Endodermal cell (in vitro differentiated cells): Measurements from ENCODE around the gene CLEC1A. TPM values are rescaled to one million over a fixed set of nuclear protein-coding genes. Genes with fewer than 3 reads are reported as not detected.

Source experiments
- DNase-seq: peaks from one replicate; pipeline ENCODE4 v3.0.0-alpha.2; 2017
- H3K27ac ChIP-seq: 2 replicates; pipeline ENCODE4 v1.5.1; 2013; ENCODE audit warnings: mild to moderate bottlenecking, low read depth, low read length, moderate library complexity
- H3K27me3 ChIP-seq: 2 replicates; pipeline ENCODE4 v1.6.1; 2013; ENCODE audit warnings: mild to moderate bottlenecking, low read length, moderate library complexity; ENCODE audit not compliant: insufficient read depth, control insufficient read depth, poor library complexity, severe bottlenecking
- H3K36me3 ChIP-seq: 2 replicates; pipeline ENCODE4 v1.7.0; 2013; ENCODE audit warnings: mild to moderate bottlenecking, low read length, moderate library complexity; ENCODE audit not compliant: control insufficient read depth, insufficient read depth
- H3K4me1 ChIP-seq: one replicate; pipeline ENCODE4 v1.7.0; 2013; ENCODE audit warnings: low read length; ENCODE audit not compliant: control insufficient read depth, insufficient read depth
- H3K4me3 ChIP-seq: 2 replicates; pipeline ENCODE4 v1.5.1; 2013; ENCODE audit warnings: mild to moderate bottlenecking, low read length, moderate library complexity
- H3K9ac ChIP-seq: 2 replicates; pipeline ENCODE4 v1.6.1; 2013; ENCODE audit warnings: mild to moderate bottlenecking, low read length, moderate library complexity; ENCODE audit not compliant: poor library complexity, severe bottlenecking; ENCODE audit errors: extremely low read depth
- H3K9me3 ChIP-seq: 2 replicates; pipeline ENCODE4 v1.6.1; 2013; ENCODE audit warnings: mild to moderate bottlenecking, low read length, moderate library complexity; ENCODE audit not compliant: control insufficient read depth
- H3K27ac Mint-ChIP-seq: 2 replicates; pipeline ENCODE4 v1.8.0; 2020; ENCODE audit warnings: mixed read lengths
- H3K27me3 Mint-ChIP-seq: 2 replicates; pipeline ENCODE4 v1.8.0; 2021; ENCODE audit warnings: mild to moderate bottlenecking, mixed read lengths; ENCODE audit not compliant: insufficient read depth
- H3K36me3 Mint-ChIP-seq: 2 replicates; pipeline ENCODE4 v1.8.0; 2020; ENCODE audit warnings: low read depth, mixed read lengths
- H3K4me1 Mint-ChIP-seq: 2 replicates; pipeline ENCODE4 v1.8.0; 2020; ENCODE audit warnings: mixed read lengths
- H3K4me3 Mint-ChIP-seq: 2 replicates; pipeline ENCODE4 v1.8.0; 2020; ENCODE audit warnings: mild to moderate bottlenecking, moderate library complexity, mixed read lengths
- H3K9me3 Mint-ChIP-seq: 2 replicates; pipeline ENCODE4 v1.8.0; 2020; ENCODE audit warnings: mild to moderate bottlenecking, mixed read lengths
- WGBS, 2 experiments: methylation state at CpG; one replicate each; pipeline versions ENCODE4 v1.1.5 to v1.1.7; 2013; ENCODE audit warnings: missing lambda C conversion rate in 2 of 2, mixed read lengths in 1 of 2; ENCODE audit not compliant: insufficient coverage in 1 of 2, insufficient read length in 1 of 2; 5-methylcytosine and 5-hydroxymethylcytosine counted together
- total RNA-seq, 2 donors: library from RNA; stranded (reverse); fragmentation: NEBNext Ultra II Directional in 1 of 2; extraction: Animal tissue kit (Norgen Biotek cat#: 25700) in 1 of 2; gene quantifications; 2 replicates in 1 of 2; 3 replicates in 1 of 2; pipeline ENCODE4 v1.2.1, GENCODE V29; 2021
- TF ChIP-seq, protein P1 (sequence below): fragments of 200-600 bp; sonication (generic); conservative IDR thresholded peaks from 2 replicates; pipeline ENCODE4 v1.5.0; 2021; ENCODE audit warnings: antibody characterized with exemption, mild to moderate bottlenecking

The CLEC1A gene
- total RNA-seq, 2 donors from 2014 or later = not detected

DNA sequence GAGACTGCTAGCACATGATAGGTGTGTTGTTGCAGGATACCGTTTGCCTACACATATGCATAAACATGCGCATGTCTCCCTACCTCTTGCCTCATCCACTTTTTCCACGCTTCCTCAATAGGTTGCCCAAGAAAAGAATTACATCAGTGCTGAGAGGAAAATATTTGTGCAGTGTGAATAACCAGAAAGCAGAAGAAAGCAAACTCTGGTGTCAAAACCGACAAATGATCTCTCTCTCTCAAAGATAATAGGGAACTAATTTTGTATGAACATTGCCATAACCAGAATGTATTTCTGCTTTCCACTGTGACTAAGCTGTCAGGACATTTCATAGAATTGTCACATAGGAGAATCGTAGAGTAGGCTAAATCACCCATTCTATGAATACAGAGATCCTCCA lies 29.9 kb upstream of the CLEC1A start:
- TF ChIP-seq, protein P1, sequence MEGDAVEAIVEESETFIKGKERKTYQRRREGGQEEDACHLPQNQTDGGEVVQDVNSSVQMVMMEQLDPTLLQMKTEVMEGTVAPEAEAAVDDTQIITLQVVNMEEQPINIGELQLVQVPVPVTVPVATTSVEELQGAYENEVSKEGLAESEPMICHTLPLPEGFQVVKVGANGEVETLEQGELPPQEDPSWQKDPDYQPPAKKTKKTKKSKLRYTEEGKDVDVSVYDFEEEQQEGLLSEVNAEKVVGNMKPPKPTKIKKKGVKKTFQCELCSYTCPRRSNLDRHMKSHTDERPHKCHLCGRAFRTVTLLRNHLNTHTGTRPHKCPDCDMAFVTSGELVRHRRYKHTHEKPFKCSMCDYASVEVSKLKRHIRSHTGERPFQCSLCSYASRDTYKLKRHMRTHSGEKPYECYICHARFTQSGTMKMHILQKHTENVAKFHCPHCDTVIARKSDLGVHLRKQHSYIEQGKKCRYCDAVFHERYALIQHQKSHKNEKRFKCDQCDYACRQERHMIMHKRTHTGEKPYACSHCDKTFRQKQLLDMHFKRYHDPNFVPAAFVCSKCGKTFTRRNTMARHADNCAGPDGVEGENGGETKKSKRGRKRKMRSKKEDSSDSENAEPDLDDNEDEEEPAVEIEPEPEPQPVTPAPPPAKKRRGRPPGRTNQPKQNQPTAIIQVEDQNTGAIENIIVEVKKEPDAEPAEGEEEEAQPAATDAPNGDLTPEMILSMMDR = no peak
- H3K9ac ChIP-seq = no peak overlapping the region
- no peaks in the 10 kb centered on the region for H3K9me3 Mint-ChIP-seq
- no peaks in the 10 kb centered on the region for H3K36me3 Mint-ChIP-seq
- peaks cover 10% of the 10 kb centered on the region for H3K4me1 ChIP-seq
- H3K27ac Mint-ChIP-seq = no peak overlapping the region
- H3K27ac ChIP-seq = no peak overlapping the region
- H3K36me3 ChIP-seq = no peaks in the 10 kb centered on the region
- H3K27me3 ChIP-seq = no peaks in the 10 kb centered on the region
- 92 to 100% methylated on average over 1 to 5 of the region's 5 CpGs for WGBS, 2 experiments
- H3K4me3 ChIP-seq = no peak overlapping the region
- H3K4me3 Mint-ChIP-seq = no peak overlapping the region
- no peaks in the 10 kb centered on the region for H3K27me3 Mint-ChIP-seq
- no peaks in the 10 kb centered on the region for H3K9me3 ChIP-seq
- peaks cover 36% of the 10 kb centered on the region for H3K4me1 Mint-ChIP-seq
- no peak for DNase-seq

DNA sequence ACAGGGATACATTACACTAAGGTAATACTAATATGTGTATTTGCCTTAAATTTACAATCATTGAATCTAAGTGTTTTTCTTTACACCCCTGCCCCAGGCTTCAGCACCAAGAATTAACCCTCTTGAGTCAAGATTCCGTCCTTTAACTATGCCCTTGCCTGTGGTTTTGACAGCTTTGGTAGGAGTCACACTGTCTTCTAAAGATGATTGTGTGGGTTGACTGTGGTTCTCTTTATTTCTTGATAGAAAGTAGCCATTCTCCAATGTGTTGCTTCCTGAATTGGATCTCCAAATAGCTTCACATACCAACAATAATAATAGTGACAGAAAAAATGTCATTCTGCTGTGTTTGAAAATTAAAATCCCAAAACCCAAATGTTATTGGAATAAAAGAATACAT lies 27.6 kb upstream of the CLEC1A start:
- Mint-ChIP-seq H3K36me3 (peaks cover 3% of the 10 kb centered on the region), H3K9me3 (peaks cover 7% of the 10 kb centered on the region), H3K4me1 (peaks cover 20% of the 10 kb centered on the region), H3K4me3 (no peak overlapping the region), H3K27me3 (no peaks in the 10 kb centered on the region), H3K27ac (no peak overlapping the region)
- Histone ChIP-seq H3K4me1 (peaks cover 6% of the 10 kb centered on the region), H3K27me3 (no peaks in the 10 kb centered on the region), H3K4me3 (no peak overlapping the region), H3K36me3 (no peaks in the 10 kb centered on the region), H3K9ac (no peak overlapping the region), H3K9me3 (no peaks in the 10 kb centered on the region), H3K27ac (no peak overlapping the region)
- 82% methylated on average over 1 of the region's 1 CpG; no CpG with 5 or more reads in 1 of the 2 experiments for WGBS, 2 experiments
- TF ChIP-seq, protein P1 = no peak
- no peak for DNase-seq

DNA sequence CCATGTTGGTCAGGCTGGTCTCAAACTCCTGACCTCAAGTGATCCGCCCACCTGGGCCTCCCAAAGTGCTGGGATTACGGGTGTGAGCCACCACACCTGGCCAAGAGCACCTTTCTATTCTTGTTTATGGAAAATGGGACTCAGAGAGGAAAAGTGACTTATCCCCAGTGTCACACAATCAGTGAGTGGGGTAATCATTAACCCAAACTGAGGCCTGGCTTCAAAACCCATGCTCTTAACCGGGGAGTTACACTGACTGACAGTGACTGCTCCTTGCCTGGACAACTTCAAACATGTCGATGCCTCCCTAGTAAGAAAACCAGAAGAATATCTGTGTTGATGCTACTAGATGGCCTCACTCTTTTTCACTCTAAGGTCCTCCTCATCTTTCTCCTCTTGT lies 23.9 kb upstream of the CLEC1A start:
- H3K4me1 ChIP-seq = peaks cover 6% of the 10 kb centered on the region
- Mint-ChIP-seq H3K4me1 (peaks cover 10% of the 10 kb centered on the region), H3K4me3 (no peak overlapping the region), H3K27me3 (no peaks in the 10 kb centered on the region), H3K27ac (no peak overlapping the region), H3K36me3 (peaks cover 3% of the 10 kb centered on the region), H3K9me3 (peaks cover 7% of the 10 kb centered on the region)
- no peaks in the 10 kb centered on the region for H3K27me3 ChIP-seq
- H3K9me3 ChIP-seq = no peaks in the 10 kb centered on the region
- TF ChIP-seq, protein P1 = no peak
- WGBS, 2 experiments = 83 to 86% methylated on average over 4 of the region's 4 CpGs
- H3K27ac ChIP-seq = no peak overlapping the region
- H3K36me3 ChIP-seq = no peaks in the 10 kb centered on the region
- H3K9ac ChIP-seq = no peak overlapping the region
- no peak for DNase-seq
- no peak overlapping the region for H3K4me3 ChIP-seq
